Measurements from ENCODE around the gene RREB1.

DNA sequence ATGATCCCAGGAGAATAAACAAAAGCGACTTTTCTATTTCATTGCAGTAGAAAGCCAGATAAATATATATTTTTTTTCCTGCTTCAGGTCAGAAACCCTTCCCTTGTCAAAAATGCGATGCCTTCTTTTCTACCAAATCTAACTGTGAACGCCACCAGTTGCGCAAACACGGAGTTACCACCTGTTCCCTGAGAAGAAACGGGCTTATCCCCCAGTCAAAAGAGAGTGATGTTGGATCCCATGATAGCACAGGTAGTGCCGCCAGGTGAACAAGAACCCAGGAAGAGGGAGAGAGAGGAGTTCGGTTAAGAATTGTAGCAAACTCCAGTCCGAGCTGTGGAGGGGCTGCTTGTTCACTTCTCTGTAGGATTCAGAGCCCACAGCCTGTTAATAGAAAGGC, 132.6 kb downstream of the RREB1 start:
- TF ChIP-seq POLR2A (IDR thresholded peaks at IDR 0.05) = no peak
- TF ChIP-seq, protein P1, sequence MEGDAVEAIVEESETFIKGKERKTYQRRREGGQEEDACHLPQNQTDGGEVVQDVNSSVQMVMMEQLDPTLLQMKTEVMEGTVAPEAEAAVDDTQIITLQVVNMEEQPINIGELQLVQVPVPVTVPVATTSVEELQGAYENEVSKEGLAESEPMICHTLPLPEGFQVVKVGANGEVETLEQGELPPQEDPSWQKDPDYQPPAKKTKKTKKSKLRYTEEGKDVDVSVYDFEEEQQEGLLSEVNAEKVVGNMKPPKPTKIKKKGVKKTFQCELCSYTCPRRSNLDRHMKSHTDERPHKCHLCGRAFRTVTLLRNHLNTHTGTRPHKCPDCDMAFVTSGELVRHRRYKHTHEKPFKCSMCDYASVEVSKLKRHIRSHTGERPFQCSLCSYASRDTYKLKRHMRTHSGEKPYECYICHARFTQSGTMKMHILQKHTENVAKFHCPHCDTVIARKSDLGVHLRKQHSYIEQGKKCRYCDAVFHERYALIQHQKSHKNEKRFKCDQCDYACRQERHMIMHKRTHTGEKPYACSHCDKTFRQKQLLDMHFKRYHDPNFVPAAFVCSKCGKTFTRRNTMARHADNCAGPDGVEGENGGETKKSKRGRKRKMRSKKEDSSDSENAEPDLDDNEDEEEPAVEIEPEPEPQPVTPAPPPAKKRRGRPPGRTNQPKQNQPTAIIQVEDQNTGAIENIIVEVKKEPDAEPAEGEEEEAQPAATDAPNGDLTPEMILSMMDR (IDR thresholded peaks at IDR 0.05 in 8 of 11, conservative IDR thresholded peaks at IDR 0.05 in 3 of 11) = no peak
